IMR-90 (cell line): ENCODE data around the gene DSCAML1. TPM values are rescaled to one million over a fixed set of nuclear protein-coding genes. Genes with fewer than 3 reads are reported as not detected.

Source experiments
- ATAC-seq: fragments of 200-7000 bp; cut with Tn5 transposase; 2 replicates; pipeline ENCODE4 v1.9.1; 2020; ENCODE audit warnings: low read depth, mild to moderate bottlenecking, moderate library complexity
- BruUV-seq: library from RNA; stranded (reverse); fragments of 400-500 nt; replicated peaks from 2 replicates; lab custom pipeline; 2021; lab: Mats Ljungman, UMichigan
- CTCF ChIA-PET: fragments of 300-600 bp; formaldehyde crosslinking; extraction: SDS; loops from one replicate; lab custom pipeline; 2021; ENCODE audit warnings: antibody characterized with exemption; lab: Yijun Ruan, JAX
- POLR2A ChIA-PET: fragments of 300-600 bp; sonication (Branson Sonifier 250); formaldehyde crosslinking; loops from one replicate; lab custom pipeline; 2022; ENCODE audit warnings: antibody characterized with exemption; ENCODE audit not compliant: unreplicated experiment; lab: Charles Lee
- DNase-seq: peaks from one replicate; pipeline ENCODE4 v3.0.0; 2013
- H2AFZ ChIP-seq: replicated peaks from 2 replicates; pipeline ENCODE3; 2013; ENCODE audit warnings: low read length, mild to moderate bottlenecking; ENCODE audit not compliant: poor library complexity
- H2AK5ac ChIP-seq: 2 replicates; pipeline ENCODE4 v1.6.1; 2013; ENCODE audit warnings: low read depth, low read length, inconsistent platforms
- H2AK9ac ChIP-seq: replicated peaks from 2 replicates; pipeline ENCODE3; 2013; ENCODE audit warnings: mild to moderate bottlenecking, low read depth, low read length, moderate library complexity; ENCODE audit not compliant: poor library complexity
- H2BK120ac ChIP-seq: 2 replicates; pipeline ENCODE4 v1.6.1; 2013; ENCODE audit warnings: low read depth, low read length, inconsistent platforms
- H2BK15ac ChIP-seq: 3 replicates; pipeline ENCODE4 v1.6.1; 2013; ENCODE audit warnings: low read depth, low read length, inconsistent platforms
- H2BK20ac ChIP-seq: 2 replicates; pipeline ENCODE4 v1.6.1; 2013; ENCODE audit warnings: low read depth, mild to moderate bottlenecking, inconsistent platforms, low read length, moderate library complexity
- H2BK5ac ChIP-seq: 2 replicates; pipeline ENCODE4 v1.6.1; 2013; ENCODE audit warnings: mild to moderate bottlenecking, low read depth, low read length, inconsistent platforms; ENCODE audit not compliant: poor library complexity, severe bottlenecking
- H3K14ac ChIP-seq: replicated peaks from 2 replicates; pipeline ENCODE4 v1.6.1; 2013; ENCODE audit warnings: low read depth, low read length, inconsistent platforms
- H3K18ac ChIP-seq: 2 replicates; pipeline ENCODE4 v1.6.1; 2013; ENCODE audit warnings: low read depth, low read length, control low read depth
- H3K23ac ChIP-seq: 2 replicates; pipeline ENCODE4 v1.6.1; 2013; ENCODE audit warnings: low read depth, low read length, inconsistent platforms
- H3K27ac ChIP-seq: 2 replicates; pipeline ENCODE4 v1.5.1; 2013; ENCODE audit warnings: mild to moderate bottlenecking, control low read depth, low read length; ENCODE audit not compliant: insufficient read depth
- H3K27me3 ChIP-seq: 2 replicates; pipeline ENCODE4 v1.6.1; 2013; ENCODE audit warnings: low read length; ENCODE audit not compliant: control insufficient read depth, insufficient read depth
- H3K36me3 ChIP-seq: 2 replicates; pipeline ENCODE4 v1.6.1; 2013; ENCODE audit warnings: low read length, mixed read lengths; ENCODE audit not compliant: control insufficient read depth, insufficient read depth
- H3K4ac ChIP-seq: 2 replicates; pipeline ENCODE4 v1.6.1; 2013; ENCODE audit warnings: low read depth, low read length, inconsistent platforms
- H3K4me1 ChIP-seq: 2 replicates; pipeline ENCODE4 v1.6.1; 2013; ENCODE audit warnings: low read length, mixed read lengths; ENCODE audit not compliant: control insufficient read depth, insufficient read depth
- H3K4me2 ChIP-seq: 2 replicates; pipeline ENCODE4 v1.6.1; 2013; ENCODE audit warnings: low read depth, mild to moderate bottlenecking, control low read depth, low read length, moderate library complexity
- H3K4me3 ChIP-seq: 2 replicates; pipeline ENCODE4 v1.5.1; 2013; ENCODE audit warnings: low read depth, mild to moderate bottlenecking, control low read depth, low read length, moderate library complexity; ENCODE audit not compliant: insufficient read depth
- H3K56ac ChIP-seq: 2 replicates; pipeline ENCODE4 v1.6.1; 2013; ENCODE audit warnings: low read length, inconsistent platforms; ENCODE audit not compliant: insufficient read depth; ENCODE audit errors: extremely low read depth
- H3K79me1 ChIP-seq, 2 experiments: 2 replicates each; pipeline ENCODE4 v1.6.1; 2013; ENCODE audit warnings: low read length in 2 of 2, inconsistent platforms in 1 of 2, low read depth in 1 of 2
- H3K9ac ChIP-seq: 2 replicates; pipeline ENCODE4 v1.6.1; 2013; ENCODE audit warnings: low read depth, low read length, control low read depth
- H3K9me1 ChIP-seq: 2 replicates; pipeline ENCODE4 v1.6.1; 2013; ENCODE audit warnings: low read length, inconsistent platforms; ENCODE audit not compliant: insufficient read depth
- H3K9me3 ChIP-seq: 2 replicates; pipeline ENCODE4 v1.6.1; 2013; ENCODE audit warnings: low read length; ENCODE audit not compliant: control insufficient read depth, insufficient read depth
- H4K20me1 ChIP-seq: 2 replicates; pipeline ENCODE4 v1.6.1; 2013; ENCODE audit warnings: low read length, inconsistent platforms; ENCODE audit not compliant: insufficient read depth
- H4K5ac ChIP-seq: 2 replicates; pipeline ENCODE4 v1.6.1; 2013; ENCODE audit warnings: mild to moderate bottlenecking, low read depth, low read length, control low read depth
- H4K8ac ChIP-seq, 2 experiments: 2 replicates each; pipeline ENCODE4 v1.6.1; 2013; ENCODE audit warnings: low read depth in 2 of 2, low read length in 2 of 2, control low read depth in 1 of 2, inconsistent platforms in 1 of 2
- H4K91ac ChIP-seq: 2 replicates; pipeline ENCODE4 v1.6.1; 2013; ENCODE audit warnings: low read depth, low read length, inconsistent platforms; ENCODE audit not compliant: insufficient read depth
- BHLHE40 ChIP-seq: fragments of 150-350 bp; IDR thresholded peaks from 2 replicates; pipeline ENCODE4 v1.6.1; 2016; ENCODE audit warnings: mild to moderate bottlenecking, low read depth, low read length
- CEBPB ChIP-seq: IDR thresholded peaks from 2 replicates; pipeline ENCODE4 v1.6.1; 2012; ENCODE audit warnings: low read depth, low read length, improper control_type of control experiment
- CHD1 ChIP-seq: IDR thresholded peaks from 2 replicates; pipeline ENCODE4 v1.6.1; 2012; ENCODE audit warnings: low read depth, low read length, improper control_type of control experiment
- FOS ChIP-seq: fragments of 150-350 bp; IDR thresholded peaks from 2 replicates; pipeline ENCODE4 v1.6.1; 2016; ENCODE audit warnings: low read depth, low read length
- MAFK ChIP-seq: IDR thresholded peaks from 2 replicates; pipeline ENCODE4 v1.6.1; 2012; ENCODE audit warnings: low read depth, low read length, improper control_type of control experiment
- MAZ ChIP-seq: IDR thresholded peaks from 2 replicates; pipeline ENCODE4 v1.6.1; 2012; ENCODE audit warnings: low read depth, mild to moderate bottlenecking, low read length, improper control_type of control experiment, moderate library complexity, borderline replicate concordance
- MXI1 ChIP-seq: IDR thresholded peaks from 2 replicates; pipeline ENCODE4 v1.6.1; 2012; ENCODE audit warnings: low read depth, mild to moderate bottlenecking, low read length, moderate library complexity, borderline replicate concordance
- NFE2L2 ChIP-seq: fragments of 150-350 bp; IDR thresholded peaks from 2 replicates; pipeline ENCODE4 v1.6.1; 2016; ENCODE audit warnings: low read depth, mild to moderate bottlenecking, low read length
- POLR2A ChIP-seq: IDR thresholded peaks from 2 replicates; pipeline ENCODE4 v1.6.1; 2012; ENCODE audit warnings: mild to moderate bottlenecking, low read depth, low read length
- RAD21 ChIP-seq: IDR thresholded peaks from 2 replicates; pipeline ENCODE4 v1.6.1; 2012; ENCODE audit warnings: low read length, improper control_type of control experiment
- RCOR1 ChIP-seq: IDR thresholded peaks from 2 replicates; pipeline ENCODE4 v1.6.1; 2012; ENCODE audit warnings: mild to moderate bottlenecking, low read length, improper control_type of control experiment; ENCODE audit not compliant: insufficient replicate concordance
- RFX5 ChIP-seq: IDR thresholded peaks from 2 replicates; pipeline ENCODE4 v1.8.0; 2012; ENCODE audit warnings: low read depth, mild to moderate bottlenecking, low read length, moderate library complexity
- SMC3 ChIP-seq: fragments of 150-350 bp; IDR thresholded peaks from 2 replicates; pipeline ENCODE4 v1.6.1; 2016; ENCODE audit warnings: low read depth, mild to moderate bottlenecking, antibody characterized with exemption, low read length, moderate library complexity
- WGBS, 2 experiments: methylation state at CpG; one replicate each; pipeline versions ENCODE4 v1.1.5 to v1.1.7; 2013; ENCODE audit warnings: missing lambda C conversion rate in 2 of 2; ENCODE audit not compliant: insufficient read length in 1 of 2; ENCODE audit errors: extremely low coverage in 2 of 2; 5-methylcytosine and 5-hydroxymethylcytosine counted together
- dilution Hi-C: fragments of 300-500 bp; cut with HindIII; formaldehyde crosslinking; loops from one replicate; pipeline ENCODE4 v1.14.3; 2018; ENCODE audit warnings: low sequenced_read_pairs; ENCODE audit not compliant: unreplicated experiment
- in situ Hi-C: fragments of 300-500 bp; cut with MboI; formaldehyde crosslinking; loops from 3 replicates; pipeline ENCODE4 v1.14.3; 2019; ENCODE audit warnings: low sequenced_read_pairs, inconsistent platforms, mixed read lengths
- intact Hi-C: fragments of 100-400 bp; cut with micrococcal nuclease; formaldehyde crosslinking; loops from 2 replicates; pipeline ENCODE4 v1.10.0; 2022
- polyA plus RNA-seq, 3 experiments: library from polyadenylated mRNA; depleted of rRNA; stranded (reverse); fragments of >200 nt; gene quantifications; 2 replicates each; pipeline ENCODE4 v1.2.3, GENCODE V29; 2012; ENCODE audit warnings: low replicate concordance in 1 of 3
- total RNA-seq: library from RNA; depleted of rRNA; stranded (reverse); fragments of >200 nt; gene quantifications from 2 replicates; pipeline ENCODE4 v1.2.3, GENCODE V29; 2012
- TF ChIP-seq, protein P1 (sequence below): fragments of 150-350 bp; IDR thresholded peaks from 2 replicates; pipeline ENCODE4 v1.6.1; 2016; ENCODE audit warnings: low read depth, mild to moderate bottlenecking, low read length, moderate library complexity, borderline replicate concordance
- TF ChIP-seq, protein P2 (sequence below): fragments of 150-350 bp; IDR thresholded peaks from 2 replicates; pipeline ENCODE4 v1.6.1; 2017; ENCODE audit warnings: mild to moderate bottlenecking, antibody characterized with exemption, low read length, low read depth
- TF ChIP-seq, protein P3 (sequence below): conservative IDR thresholded peaks from 2 replicates; pipeline ENCODE4 v1.5.1; 2012; ENCODE audit warnings: mild to moderate bottlenecking, low read depth, low read length, improper control_type of control experiment

The DSCAML1 gene
- total and polyA plus RNA-seq, 2 of the 4 experiments (the other 2 are of a cell fraction): not detected

DNA sequence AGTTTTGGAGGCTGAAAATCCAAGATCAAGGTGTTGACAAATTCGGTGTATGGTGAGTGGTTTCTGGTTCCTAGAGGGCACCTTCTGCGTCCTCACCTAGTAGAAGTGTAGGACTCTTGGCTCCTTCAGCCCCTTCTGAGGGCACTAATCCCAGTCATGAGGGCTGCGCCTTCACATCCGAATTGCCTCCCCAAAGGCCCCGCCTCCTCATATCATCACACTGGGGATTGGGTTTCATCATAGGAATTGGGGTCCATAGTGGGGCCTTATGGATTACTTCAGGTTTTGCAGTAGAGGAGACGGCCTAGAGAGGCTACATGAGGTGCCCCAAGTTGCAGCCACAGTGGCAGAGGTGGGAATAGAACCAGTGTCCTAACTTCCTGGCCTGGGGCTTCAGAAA, 382.3 kb downstream of the DSCAML1 start:
- H2AK5ac ChIP-seq: no peak overlapping the region
- no peaks in the 10 kb centered on the region for H3K27me3 ChIP-seq
- no peak overlapping the region for H3K27ac ChIP-seq
- no peak overlapping the region for H2BK15ac ChIP-seq
- H3K9me1 ChIP-seq: no peaks in the 10 kb centered on the region
- in situ Hi-C loops (no loop called here), intact Hi-C loops (no loop called here), dilution Hi-C loops (no loop called here)
- no peak overlapping the region for H3K23ac ChIP-seq
- H2AK9ac ChIP-seq: no peak overlapping the region
- H2BK20ac ChIP-seq: no peak overlapping the region
- TF ChIP-seq RCOR1: no peak
- TF ChIP-seq NFE2L2: no peak
- no peak for TF ChIP-seq SMC3
- TF ChIP-seq MAFK: no peak
- TF ChIP-seq, protein P1, sequence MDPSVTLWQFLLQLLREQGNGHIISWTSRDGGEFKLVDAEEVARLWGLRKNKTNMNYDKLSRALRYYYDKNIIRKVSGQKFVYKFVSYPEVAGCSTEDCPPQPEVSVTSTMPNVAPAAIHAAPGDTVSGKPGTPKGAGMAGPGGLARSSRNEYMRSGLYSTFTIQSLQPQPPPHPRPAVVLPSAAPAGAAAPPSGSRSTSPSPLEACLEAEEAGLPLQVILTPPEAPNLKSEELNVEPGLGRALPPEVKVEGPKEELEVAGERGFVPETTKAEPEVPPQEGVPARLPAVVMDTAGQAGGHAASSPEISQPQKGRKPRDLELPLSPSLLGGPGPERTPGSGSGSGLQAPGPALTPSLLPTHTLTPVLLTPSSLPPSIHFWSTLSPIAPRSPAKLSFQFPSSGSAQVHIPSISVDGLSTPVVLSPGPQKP: no peak
- TF ChIP-seq BHLHE40: no peak
- TF ChIP-seq POLR2A: no peak
- TF ChIP-seq MXI1: no peak
- TF ChIP-seq RAD21: no peak
- TF ChIP-seq, protein P2, sequence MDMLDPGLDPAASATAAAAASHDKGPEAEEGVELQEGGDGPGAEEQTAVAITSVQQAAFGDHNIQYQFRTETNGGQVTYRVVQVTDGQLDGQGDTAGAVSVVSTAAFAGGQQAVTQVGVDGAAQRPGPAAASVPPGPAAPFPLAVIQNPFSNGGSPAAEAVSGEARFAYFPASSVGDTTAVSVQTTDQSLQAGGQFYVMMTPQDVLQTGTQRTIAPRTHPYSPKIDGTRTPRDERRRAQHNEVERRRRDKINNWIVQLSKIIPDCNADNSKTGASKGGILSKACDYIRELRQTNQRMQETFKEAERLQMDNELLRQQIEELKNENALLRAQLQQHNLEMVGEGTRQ: no peak
- no peak for TF ChIP-seq FOS
- TF ChIP-seq CEBPB: no peak
- TF ChIP-seq MAZ: no peak
- TF ChIP-seq RFX5: no peak
- no peak for TF ChIP-seq CHD1
- TF ChIP-seq, protein P3, sequence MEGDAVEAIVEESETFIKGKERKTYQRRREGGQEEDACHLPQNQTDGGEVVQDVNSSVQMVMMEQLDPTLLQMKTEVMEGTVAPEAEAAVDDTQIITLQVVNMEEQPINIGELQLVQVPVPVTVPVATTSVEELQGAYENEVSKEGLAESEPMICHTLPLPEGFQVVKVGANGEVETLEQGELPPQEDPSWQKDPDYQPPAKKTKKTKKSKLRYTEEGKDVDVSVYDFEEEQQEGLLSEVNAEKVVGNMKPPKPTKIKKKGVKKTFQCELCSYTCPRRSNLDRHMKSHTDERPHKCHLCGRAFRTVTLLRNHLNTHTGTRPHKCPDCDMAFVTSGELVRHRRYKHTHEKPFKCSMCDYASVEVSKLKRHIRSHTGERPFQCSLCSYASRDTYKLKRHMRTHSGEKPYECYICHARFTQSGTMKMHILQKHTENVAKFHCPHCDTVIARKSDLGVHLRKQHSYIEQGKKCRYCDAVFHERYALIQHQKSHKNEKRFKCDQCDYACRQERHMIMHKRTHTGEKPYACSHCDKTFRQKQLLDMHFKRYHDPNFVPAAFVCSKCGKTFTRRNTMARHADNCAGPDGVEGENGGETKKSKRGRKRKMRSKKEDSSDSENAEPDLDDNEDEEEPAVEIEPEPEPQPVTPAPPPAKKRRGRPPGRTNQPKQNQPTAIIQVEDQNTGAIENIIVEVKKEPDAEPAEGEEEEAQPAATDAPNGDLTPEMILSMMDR: no peak
- no peak overlapping the region for H4K8ac ChIP-seq
- no peak overlapping the region for H3K56ac ChIP-seq
- no peak overlapping the region for H4K5ac ChIP-seq
- CTCF ChIA-PET: interaction anchor here (4.3 kb wide), 1 partner anchor 11 kb away, joined by 17 read pairs; no protein-coding TSS in a partner anchor
- ATAC-seq: no peak
- no peaks in the 10 kb centered on the region for H3K4me1 ChIP-seq
- POLR2A ChIA-PET: no interaction called here
- H2AFZ ChIP-seq: no peak overlapping the region
- WGBS, 2 experiments: no CpG with 5 or more reads among the region's 6 CpGs
- peaks cover 13% of the 10 kb centered on the region for H3K36me3 ChIP-seq
- no peak overlapping the region for H3K4me2 ChIP-seq
- H2BK120ac ChIP-seq: no peak overlapping the region
- BruUV-seq: no TSS peak
- no peak overlapping the region for H4K91ac ChIP-seq
- no peak for DNase-seq
- no peak overlapping the region for H3K18ac ChIP-seq
- no peak overlapping the region for H3K14ac ChIP-seq
- no peak overlapping the region for H2BK5ac ChIP-seq
- H3K4me3 ChIP-seq: no peak overlapping the region
- no peaks in the 10 kb centered on the region for H3K79me1 ChIP-seq
- H3K9me3 ChIP-seq: no peaks in the 10 kb centered on the region
- no peak overlapping the region for H3K4ac ChIP-seq
- no peak overlapping the region for H3K9ac ChIP-seq
- no peaks in the 10 kb centered on the region for H4K20me1 ChIP-seq
